Stromal cell of bone marrow (primary cell): ENCODE data around the gene CLDN10.
"Not testable (repeated sequence)": the region's sequence is repeated elsewhere in the genome, so short reads cannot be mapped to it uniquely, and the experiment has no call there.

ENCODE experiments used
- DNase-seq: peaks from one replicate; pipeline ENCODE4 v3.0.0-alpha.2; 2012; ENCODE audit warnings: low read depth

Gene CLDN10

GRCh38 chr13:95552539-95553441 lies at the start of gene CLDN10:
TSS of gene CLDN10 (plus strand) at chr13:95552720. CDS start at chr13:95552754, 34 bp downstream.
- no peak for DNase-seq

- DNase-seq, result no peak
Observed at GRCh38 chr13:95503662-95504061, 48.9 kb upstream of the CLDN10 start.

- DNase-seq, result no peak
Observed at GRCh38 chr13:95505265-95505664, 47.3 kb upstream of the CLDN10 start.

- DNase-seq, result no peak
Observed at GRCh38 chr13:95505986-95506385, 46.5 kb upstream of the CLDN10 start.

- no peak for DNase-seq
Observed at GRCh38 chr13:95507991-95508390, 44.5 kb upstream of the CLDN10 start.

GRCh38 chr13:95508996-95509395 lies 43.5 kb upstream of the CLDN10 start:
- DNase-seq, result no peak

GRCh38 chr13:95509521-95510310 lies 42.8 kb upstream of the CLDN10 start:
- peak; percentile 62 for DNase-seq

- DNase-seq, result no peak
Observed at GRCh38 chr13:95510950-95511349, 41.6 kb upstream of the CLDN10 start.

GRCh38 chr13:95512424-95512823 lies 40.1 kb upstream of the CLDN10 start:
- no peak for DNase-seq

- no peak for DNase-seq
Observed at GRCh38 chr13:95512957-95513356, 39.6 kb upstream of the CLDN10 start.

GRCh38 chr13:95515606-95516005 lies 36.9 kb upstream of the CLDN10 start:
- DNase-seq, result not testable (repeated sequence)

- DNase-seq, result no peak
Observed at GRCh38 chr13:95516021-95516420, 36.5 kb upstream of the CLDN10 start.

GRCh38 chr13:95516492-95516891 lies 36.0 kb upstream of the CLDN10 start:
- no peak for DNase-seq

GRCh38 chr13:95523598-95523997 lies 28.9 kb upstream of the CLDN10 start:
- no peak for DNase-seq

- no peak for DNase-seq
Observed at GRCh38 chr13:95524264-95524901, 28.1 kb upstream of the CLDN10 start.

GRCh38 chr13:95527955-95528354 lies 24.6 kb upstream of the CLDN10 start:
- no peak for DNase-seq

GRCh38 chr13:95530178-95530577 lies 22.3 kb upstream of the CLDN10 start:
- DNase-seq, result peak; percentile 74

GRCh38 chr13:95533545-95534160 lies 18.9 kb upstream of the CLDN10 start:
- no peak for DNase-seq

- DNase-seq, result peak; percentile 79
Observed at GRCh38 chr13:95535243-95535642, 17.3 kb upstream of the CLDN10 start.

- DNase-seq, result peak; percentile 9
Observed at GRCh38 chr13:95536632-95537241, 15.8 kb upstream of the CLDN10 start.

GRCh38 chr13:95540888-95541287 lies 11.6 kb upstream of the CLDN10 start:
- DNase-seq, result no peak

GRCh38 chr13:95541308-95541707 lies 11.2 kb upstream of the CLDN10 start:
- no peak for DNase-seq
